HG03571 (cell line): ENCODE data around the gene GLT6D1.

Experiments used
- ATAC-seq: cut with Tn5 transposase; IDR thresholded peaks from one replicate; pipeline ENCODE4 v1.9.1; 2021; ENCODE audit not compliant: unreplicated experiment

GLT6D1 gene

DNA sequence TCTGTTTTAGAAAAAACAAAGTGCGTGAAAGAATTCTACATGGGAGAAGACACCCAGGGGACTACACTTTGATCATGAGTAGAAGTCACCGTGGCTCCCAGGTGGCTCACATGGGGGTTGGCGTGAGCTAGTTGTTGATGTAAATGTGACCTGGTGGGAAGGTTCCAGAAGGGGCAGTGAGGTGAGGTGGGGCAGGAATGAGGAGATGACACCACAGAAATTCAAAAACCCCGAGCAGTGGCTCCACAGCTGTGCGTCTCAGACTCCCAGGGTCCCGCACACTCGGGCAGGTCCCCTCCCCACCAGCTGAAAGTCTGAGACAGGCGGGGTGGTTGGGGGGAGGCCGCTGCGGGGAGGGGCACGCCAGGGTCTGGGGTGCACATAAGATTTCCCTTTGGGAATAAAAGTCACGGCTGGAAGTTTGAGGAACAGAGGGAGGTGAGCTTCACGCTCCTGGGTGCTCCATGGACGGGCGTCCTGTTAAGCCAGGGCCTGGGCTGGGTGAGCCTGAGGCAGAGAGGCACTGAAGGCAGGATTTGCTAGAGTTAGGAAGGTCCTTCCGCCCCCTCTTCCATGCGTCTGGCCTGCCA lies 29.9 kb downstream of the GLT6D1 start:
- ATAC-seq, result no peak

DNA sequence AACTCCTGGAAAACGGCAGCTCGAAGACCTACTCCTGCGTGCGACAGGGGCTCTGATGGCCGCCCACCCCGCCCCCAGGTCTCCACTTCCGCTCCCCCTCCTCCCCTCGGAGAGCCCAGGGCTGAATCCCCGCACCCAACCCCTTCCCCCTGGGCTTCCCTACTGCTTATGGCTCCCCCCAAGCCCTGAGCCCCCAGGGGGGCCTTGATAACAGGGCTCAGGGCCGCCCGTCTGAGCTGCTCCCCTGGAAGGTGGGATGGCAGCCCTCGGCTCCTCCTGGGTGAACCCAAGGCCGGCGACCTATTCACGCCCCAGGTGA lies 30.4 kb downstream of the GLT6D1 start:
- ATAC-seq, result no peak

DNA sequence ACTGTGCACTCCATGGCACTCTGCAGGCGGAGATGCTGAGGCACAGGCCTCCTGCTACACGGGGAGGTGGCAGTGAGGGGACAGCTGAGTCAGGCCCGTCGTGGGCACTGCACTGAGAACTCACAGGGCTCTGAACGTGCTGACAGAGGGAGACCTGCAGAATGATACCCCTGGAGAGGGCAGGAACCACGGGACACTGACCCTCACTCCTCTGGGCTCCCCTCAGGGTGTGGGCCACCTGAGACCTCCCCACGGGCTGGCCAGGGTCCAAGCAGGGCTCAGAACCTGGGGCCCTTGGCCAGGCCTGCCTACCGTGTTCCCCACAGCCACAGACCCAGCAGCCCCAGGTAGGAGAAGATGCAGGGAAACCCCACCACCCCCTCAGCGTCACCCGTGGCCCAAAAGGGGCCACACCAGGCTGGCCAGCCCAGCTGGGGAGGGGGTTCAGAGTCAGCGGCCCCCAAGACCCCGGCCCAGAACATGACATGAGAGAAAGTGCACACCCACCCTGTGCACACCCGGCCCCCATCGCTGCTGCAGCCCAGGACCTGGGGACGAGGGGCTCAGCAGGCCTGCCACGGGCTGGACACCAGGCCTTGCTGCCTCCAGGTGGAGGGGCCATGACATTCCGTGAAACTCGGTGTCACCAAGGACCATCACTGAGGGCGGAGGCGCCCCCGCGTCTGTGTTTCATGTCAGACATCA lies 30.9 kb downstream of the GLT6D1 start:
- no peak for ATAC-seq

DNA sequence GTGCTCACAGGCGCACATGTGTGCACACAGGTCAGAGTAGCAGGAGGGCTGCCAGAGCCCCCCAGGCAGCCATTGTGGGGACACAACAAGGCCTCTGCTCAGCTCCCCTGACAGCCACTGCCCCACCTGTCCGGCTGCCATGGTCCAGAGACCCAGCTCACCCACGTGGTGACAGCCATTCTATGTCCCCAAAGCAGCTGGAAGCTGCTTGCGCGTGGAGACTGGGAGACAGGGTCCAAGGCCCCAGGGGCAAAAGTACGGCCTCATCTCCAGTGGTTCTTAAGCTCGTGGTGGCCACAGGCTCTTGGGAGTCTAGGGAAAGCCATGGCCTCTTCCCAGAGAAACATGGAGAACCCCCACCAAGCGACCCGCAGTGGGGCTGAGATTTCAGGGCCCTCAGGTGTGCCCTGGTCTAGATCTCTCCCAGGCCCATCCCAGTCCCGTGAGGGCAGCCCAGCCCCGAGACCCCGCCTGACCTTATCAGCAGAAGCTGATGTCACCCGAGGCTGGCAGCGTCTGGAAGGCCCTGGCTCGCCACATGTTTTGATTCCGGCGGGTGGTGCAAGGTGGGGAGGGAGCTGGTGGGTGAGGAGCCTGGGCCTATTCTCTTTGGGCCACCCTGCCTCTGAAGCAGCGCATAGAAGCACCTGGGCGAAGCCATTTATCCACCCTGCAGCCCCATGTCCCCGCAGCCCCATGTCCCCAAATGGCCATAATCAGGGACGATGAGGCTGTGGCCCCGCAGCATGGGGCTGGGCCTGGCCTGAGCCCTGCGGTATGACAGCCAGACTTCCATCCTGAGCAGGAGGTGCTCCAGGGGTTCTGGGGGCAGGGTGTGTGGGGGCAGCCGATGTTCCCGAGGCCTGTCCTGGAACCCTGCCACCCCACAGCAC lies 31.7 kb downstream of the GLT6D1 start:
- no peak for ATAC-seq

DNA sequence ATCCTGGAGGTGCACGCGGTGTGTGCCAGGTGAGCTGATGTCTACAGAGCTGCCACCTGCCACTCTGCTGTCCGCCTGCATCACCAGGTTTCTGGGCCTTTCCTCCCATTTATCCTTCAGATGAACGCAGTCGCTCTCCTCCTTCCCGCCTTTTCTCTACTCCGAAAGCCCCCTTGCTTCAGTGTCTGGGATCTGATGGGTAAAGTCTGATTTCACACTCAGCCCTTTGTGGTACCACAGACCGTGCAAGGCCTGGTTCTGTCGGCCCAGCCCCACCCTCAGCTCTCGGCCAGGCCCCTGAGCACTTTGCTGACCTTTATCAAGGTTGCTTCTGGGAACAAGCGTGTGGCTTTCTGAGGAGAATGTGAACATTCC lies 32.5 kb downstream of the GLT6D1 start:
- no peak for ATAC-seq

DNA sequence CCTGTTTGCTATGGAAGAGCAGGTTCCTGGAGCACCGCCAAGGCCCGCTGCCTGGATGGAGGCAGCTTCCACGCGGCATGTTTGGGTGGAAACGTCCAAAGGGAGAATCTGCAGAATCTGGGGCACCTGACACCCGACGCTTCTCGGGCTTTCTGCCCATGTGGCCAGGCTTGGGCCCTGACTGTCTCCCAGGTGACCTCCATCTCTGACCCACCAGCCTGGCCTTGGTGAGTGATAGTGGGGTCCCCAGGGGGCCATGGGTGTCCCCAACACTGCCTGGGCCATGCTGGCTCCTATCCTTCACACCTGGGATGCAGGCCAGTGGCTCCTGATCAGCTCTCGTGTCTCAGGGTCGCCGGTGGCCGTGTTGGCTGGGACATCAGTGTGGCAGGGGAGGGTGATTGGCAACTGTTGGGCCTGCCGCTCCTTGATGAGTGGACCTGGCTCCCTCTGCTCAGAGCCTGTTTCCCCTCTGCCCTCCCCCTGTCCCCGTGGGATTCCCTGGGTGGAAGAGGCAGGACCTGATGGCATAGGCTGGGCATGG lies 34.0 kb downstream of the GLT6D1 start:
- no peak for ATAC-seq

DNA sequence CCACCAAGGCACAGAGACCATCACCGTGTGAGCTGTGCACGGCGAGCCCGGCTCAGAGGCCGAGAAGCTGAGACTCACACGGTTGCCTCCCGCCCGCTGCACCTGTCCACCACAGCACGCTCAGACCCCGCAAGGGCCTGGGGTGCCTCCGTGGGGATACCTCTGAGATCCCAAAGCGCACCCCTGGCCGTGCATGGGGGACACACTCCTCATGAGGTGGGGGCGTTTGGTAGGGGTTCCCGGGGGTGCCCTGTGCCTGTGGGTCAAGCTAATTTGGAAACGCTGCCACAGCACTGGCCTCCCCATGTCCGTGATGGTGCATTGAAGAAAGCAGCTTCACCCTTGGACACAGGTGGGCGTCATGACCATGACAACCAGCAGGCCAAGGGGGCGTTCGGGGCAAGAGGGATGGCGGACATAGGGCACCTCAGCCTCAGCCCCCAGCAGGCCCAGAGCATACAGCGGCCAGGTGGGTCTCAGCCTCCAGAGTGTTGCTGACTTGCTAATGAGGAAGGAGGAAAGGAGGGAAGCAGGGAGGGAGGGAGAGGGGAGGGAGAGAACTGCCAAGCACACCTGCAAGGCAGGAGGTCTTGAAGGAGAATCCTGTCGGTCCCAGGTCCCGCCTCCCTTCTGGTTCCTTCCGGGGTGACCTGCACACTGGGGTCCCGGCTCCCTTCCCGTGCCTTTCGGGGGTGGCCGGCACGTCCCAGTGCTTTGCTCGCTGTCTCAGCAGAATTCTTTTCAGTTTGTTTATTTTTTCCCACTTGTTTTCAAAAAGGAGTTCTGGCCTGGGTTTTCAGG lies 34.7 kb downstream of the GLT6D1 start:
- no peak for ATAC-seq

DNA sequence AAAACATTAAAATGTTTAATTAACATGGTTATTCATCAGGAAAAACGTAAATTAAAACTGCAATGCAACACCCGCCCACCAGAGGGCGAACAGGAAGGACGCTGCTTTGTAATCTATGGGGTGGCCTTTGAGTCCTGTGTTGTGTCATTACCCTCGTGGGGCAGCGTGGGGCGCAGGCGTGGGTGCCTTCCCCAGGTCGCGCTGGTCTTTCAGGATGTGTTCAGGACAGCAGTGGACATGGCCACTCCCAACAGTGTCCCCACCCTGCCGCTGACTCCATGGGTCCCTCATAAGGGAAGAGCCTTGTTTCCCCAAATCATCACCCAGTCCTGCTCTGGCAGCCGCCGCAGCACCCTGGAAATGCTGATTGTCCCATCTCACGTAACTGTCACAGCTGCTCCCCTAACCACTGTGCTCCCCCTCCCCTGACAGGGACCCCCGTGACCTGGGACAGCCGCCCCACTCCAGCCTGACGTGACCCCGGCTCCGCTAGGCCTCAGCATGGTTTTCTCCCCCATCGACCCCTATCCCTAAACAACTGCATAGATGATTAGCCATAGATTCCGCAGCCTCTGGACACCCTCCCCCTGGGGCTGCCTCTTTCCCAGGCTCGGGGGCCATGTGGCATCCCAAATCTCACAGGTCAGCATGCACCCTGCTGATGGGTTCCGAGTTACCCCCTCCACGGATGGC lies 36.4 kb downstream of the GLT6D1 start:
- no peak for ATAC-seq

DNA sequence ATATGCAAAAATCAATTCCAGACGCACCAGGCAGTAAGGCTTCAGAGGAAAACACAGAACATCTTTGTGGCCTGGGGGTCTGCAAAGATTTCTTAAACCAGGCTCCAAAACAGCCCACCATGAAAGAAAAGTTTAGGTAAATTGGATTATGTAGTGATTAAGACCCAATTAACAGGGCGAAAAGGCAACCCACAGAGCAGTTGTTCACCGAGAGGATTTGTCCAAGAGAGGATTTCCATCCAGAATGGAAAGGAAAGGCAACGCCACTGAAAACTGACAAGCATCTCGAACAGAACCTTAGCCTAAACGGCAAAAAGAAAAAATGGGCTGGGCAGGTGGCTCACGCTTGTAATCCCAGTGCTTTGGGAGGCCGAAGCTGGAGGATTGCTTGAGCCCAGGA lies 37.4 kb downstream of the GLT6D1 start:
- ATAC-seq, result no peak

DNA sequence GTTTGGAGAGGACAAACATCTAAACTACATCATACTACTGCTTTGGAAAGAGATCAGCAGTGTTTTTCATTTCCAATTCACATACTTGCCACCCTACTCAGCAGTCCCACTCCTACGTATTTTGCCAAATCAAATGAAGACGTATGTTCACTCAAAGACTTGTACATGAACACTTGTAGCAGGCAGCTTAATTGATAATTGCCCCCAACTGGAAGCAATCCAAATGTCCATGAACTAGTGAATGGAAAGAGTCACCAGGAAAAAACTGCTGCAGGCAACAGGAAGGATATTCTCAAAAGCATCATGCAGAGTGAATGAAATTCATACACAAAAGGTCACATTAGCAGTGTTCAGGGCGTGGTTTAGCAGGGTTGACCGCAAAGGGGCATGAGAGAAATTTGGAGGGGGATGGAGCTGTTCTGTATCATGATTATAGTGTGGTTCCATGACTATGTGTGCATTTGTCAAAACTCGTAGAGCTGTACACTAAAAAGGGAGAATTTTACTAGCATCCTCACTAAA lies 39.0 kb downstream of the GLT6D1 start:
- ATAC-seq, result no peak

DNA sequence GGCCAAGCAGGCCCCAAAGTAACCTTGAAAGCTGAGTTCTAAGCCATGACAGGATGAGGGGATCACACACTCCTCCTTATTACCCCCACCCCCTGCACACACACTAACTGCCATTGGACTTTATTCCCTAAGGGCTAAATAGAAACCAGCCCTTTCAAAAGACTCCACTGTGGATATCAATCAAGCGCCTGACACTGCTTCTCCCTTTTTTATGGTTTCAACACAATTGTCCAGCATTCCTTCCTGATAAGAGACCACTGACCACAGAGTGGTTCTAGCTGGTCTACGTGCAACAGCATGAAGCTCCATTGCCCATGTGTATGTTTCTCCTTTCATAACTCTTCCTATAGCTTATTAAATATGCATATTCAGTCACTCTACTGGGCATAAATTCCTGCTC lies 43.1 kb downstream of the GLT6D1 start:
- ATAC-seq, result no peak

DNA sequence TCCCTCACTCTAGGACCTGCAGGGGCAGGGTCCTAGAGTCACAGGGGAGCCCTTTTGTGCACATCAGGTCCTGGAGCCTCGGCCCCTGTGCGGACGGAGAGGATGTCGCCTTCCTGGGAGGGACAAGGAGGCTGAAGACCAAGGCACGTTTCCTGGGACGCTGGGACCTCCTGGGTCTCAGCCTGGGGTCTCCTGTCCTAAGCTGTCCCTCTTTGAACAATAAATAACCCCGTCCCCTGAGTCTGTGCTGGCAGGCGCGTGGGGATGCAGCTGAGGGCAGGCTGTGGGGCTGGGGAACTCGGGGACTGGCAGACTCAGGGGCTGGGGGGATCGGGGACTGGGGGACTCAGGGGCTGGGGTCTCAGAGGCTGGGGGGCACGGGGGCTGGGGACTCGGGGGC lies 46.7 kb downstream of the GLT6D1 start:
- ATAC-seq, result no peak

DNA sequence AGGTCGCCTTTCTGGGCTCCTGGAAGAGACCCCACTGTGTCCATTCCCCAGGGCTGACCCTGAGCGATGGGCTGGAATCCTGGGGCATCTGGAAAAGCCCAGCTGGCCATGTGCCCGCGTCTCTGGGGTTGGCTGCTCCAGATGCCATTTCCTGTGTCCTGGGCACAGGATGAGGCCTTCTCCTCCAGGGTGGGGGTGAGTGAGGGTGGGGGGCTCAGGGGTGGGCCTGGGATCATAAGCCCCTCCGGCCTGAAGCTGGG lies 47.1 kb downstream of the GLT6D1 start:
- no peak for ATAC-seq

DNA sequence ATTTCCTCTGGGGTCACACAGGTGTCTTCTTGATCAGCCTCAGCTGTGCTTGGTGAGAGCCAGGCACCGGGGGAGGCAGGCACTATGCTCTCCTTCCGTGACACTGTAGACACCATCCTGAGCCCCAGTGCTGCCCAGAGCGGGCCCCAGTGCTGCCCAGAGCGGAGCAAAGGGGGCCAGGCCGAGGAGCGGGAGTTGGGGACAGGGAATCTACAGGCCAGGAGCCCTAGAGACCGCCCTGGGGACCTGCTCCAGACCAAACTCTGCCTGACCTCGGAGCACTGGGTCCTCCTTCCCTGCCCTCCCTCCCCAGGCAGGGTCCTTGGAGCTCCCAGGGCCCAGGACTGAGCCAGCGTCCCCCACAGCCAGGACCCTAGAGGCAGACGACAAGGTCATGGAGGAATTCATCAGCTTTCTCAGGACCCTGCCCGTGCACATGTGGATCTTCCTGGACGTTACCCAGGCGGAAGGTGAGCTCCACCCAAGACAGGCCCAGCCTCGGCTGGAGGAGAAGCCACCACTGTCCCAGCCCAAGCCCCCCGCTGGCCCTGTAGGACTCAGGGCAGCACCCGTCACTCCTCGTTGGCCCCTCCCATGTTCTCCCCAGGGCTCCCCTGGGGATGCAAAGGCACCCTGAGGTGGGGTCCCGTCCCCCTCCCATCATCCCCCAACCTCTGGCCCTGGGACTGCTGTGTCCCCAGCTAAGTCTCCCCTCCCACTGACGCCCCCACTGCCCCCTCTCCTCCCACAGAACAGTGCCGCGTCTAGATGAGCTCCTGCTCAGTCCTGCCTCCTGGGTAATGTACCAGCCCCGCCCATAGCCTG lies 47.6 kb downstream of the GLT6D1 start:
- no peak for ATAC-seq

DNA sequence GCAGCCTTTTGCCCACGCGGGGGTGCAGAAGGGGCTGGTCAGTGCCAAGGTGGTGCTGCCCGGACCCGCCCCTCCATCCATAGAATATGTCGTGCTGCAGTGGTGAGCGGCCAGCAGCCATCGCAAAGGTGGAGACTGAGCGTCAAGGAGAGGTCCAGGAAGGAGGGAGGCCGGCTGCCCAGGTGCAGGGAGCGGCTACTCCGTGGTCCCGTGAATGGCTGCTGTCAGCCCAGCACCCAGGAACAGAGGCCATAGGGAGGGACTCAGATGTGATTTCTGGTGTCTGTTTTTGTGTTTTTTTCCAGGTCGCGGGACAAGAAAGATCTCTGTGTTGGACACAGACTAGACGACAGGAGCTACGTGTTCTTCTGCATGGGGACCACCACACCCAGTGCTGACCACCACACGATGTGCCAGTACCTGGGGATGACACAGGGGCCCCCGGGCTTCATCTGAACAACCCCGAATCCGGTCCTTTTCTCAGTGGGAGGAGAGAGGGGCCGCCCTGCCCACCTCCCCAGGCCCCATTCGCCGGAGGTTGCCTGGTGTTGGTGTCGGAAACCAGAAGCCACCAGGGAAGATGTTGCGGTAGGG lies 48.8 kb downstream of the GLT6D1 start:
- ATAC-seq, result no peak

DNA sequence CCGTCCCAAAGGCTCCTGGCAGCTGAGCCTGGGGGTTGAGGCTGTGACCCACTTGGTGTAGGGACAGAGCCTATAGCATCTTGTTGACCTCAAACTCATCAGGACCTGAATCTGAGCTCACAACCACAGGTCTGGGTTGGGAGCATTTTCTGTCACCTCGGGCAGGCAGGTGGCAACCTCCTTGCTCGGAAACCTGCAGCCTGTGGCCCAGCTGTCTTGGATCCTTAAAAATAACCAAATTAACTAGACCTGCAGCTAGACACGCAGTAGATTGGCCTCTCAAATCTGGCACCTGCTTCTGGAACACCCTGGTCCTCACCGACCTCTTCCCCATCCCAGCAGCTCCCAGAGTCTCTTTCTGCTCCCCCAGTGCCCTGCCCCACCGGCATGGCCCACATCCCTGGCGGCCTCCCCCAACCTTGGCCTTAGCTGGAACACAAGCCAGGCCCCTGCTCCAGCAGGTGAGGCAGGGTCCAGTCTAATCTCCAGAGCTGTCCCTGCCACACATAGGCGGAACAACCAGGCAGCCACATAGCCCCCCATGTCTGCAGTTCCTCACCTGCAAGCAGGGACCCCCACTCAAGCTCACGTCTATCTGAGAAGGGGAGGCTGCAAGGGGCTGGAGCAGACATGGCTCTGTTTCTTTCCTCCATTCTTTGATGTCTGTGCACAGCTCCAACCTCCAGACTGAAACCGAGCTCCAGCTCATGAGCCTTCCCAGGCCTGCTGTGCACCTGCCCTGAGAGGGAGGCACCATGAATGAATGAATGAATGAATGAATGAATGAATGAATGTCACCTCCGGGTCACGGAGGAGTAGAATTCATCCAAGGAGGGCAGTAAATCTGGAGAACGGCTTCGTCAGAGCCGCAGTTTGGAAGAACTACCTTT lies 49.5 kb downstream of the GLT6D1 start:
- ATAC-seq, result no peak

DNA sequence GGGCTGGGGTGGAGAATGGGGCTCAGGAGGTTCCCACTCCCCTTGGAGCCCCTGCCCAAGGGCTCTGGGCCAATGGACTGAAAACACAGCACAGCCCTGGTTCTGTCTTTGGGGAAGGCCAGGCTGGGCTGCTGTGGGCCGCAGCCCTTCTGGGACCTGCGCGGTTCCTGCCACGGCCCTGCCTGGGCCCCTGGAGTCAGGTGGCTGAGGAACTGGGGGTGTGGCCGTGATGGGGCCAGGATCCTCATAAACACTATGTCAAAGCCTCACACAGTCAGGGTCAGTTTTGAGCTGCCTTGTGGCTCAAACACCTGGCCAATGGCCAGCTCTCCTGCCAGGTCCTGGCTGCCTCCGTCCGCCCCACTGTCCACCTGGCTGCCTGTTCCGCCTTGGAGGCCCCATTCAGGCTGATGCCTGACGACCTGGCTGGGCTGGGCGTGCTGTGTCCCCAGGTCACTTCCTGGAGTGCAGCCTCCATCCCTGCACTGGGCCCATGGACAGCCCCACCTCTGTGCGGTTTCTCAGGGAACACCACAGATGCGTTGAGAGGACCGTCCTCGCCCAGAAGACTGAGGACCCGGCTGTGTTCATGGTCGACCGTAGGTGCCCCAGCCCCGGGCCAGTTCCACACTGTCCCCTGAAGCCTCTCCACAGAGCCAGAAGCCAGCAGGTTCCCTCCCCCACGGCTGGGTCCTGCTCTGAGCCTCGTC lies 50.3 kb downstream of the GLT6D1 start:
- ATAC-seq, result no peak

DNA sequence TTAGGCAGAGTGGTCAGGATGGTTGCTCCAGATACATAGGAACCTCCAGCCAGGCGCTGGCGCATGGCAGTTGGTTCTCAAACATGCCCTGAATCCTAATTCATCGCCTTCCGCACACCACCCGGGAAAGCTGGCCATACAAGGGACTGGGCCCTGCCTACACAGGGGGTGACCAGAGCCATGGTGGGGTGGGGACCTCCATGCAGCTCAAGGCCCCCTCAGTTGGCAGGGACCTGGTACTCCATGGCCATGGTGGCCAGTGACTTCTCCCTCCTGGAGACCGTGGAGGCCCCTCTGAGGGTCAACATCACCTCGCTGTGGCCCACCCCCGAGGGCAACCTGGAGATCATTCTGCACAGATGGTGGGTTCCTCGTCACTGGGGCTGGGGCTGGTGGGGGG lies 51.0 kb downstream of the GLT6D1 start:
- no peak for ATAC-seq
